GM21515 (cell line): Measurements from ENCODE around the gene ZNF888.
A peak's percentile ranks its signal among the peaks of the same experiment; 100 is the strongest.
"Not testable (repeated sequence)": the region's sequence is repeated elsewhere in the genome, so short reads cannot be mapped to it uniquely, and the experiment has no call there.

Experiments used
- ATAC-seq: cut with Tn5 transposase; IDR thresholded peaks from one replicate; pipeline ENCODE4 v1.9.1; 2021; ENCODE audit not compliant: unreplicated experiment

Gene ZNF888

DNA sequence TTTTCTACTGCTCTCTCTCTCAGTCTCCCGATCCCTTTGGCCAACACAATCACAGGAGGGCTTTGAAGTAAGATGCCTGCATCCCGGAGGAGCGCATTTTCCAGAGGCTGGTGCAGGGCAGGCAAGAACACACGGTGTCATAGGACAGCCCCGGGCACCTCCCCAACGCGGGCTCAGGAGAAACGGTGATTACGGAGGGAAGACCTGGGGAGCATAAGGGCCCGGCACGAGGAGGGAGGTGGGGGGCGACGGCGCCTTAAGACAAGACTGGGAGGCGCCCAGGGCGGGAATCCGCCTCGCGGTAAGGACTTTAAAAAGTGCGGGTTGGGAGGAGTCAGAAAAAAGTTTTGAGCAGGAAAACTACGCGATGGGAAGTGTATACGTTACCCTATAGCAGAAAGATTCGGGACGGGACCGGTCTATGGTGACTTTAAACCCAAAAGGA, 18.7 kb upstream of the ZNF888 start:
- ATAC-seq, result peak; percentile 23

DNA sequence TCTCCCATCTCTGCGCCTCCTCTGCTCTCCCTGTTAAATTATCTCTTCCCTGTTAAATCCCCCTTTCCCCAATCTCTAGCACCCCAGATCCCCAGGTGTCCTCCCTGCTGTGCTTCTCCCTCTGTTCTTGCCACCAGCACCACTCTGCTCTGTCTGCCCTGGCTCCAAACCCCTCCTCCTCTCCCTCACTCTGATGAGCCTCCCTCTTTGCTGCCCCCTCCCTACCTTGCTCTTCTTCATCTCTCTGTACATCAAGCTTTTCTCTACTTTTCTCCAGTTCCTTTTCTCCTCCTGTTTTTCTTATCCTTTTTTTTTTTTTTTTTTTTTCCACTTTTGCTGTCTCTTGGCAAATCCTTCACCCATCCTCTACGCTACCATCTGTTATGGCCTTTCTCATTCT, 18.3 kb upstream of the ZNF888 start:
- ATAC-seq, result not testable (repeated sequence)

DNA sequence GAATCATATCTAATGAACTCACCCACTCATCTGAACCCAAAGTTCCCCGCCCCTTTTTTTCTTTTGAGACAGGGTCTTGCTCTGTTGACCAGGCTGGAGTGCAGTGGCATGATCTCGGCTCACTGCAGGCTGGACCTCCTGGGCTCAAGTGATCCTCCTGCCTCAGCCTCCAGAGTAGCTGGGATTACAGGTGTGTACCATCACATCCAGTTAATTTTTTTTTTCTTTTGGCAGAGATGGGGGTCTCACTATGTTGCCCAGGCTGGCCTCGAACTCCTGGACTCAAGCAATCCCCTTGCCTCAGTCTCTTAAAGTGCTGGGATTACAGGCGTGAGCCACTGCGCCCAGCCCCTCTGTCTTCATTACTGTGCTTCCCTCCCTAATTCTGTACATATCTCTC, 17.7 kb upstream of the ZNF888 start:
- not testable (repeated sequence) for ATAC-seq

DNA sequence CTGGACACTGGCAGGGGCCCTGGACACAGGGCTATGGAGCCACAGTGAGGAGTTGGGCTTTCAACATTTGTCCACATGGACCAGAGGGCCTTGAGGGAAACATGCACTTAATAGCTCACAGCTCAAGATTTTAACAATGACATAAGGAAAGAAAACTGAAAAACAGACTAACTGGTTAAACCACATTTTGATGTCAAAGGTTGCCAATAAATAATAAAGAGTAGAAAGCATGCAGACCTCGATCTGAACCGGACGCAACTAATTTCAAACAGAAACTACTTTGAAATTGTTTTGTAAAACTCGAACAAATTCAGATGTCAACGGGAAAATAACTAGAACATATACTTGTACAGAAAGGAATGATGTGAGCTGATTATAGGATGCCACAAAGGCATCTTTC, 15.5 kb upstream of the ZNF888 start:
- no peak for ATAC-seq

DNA sequence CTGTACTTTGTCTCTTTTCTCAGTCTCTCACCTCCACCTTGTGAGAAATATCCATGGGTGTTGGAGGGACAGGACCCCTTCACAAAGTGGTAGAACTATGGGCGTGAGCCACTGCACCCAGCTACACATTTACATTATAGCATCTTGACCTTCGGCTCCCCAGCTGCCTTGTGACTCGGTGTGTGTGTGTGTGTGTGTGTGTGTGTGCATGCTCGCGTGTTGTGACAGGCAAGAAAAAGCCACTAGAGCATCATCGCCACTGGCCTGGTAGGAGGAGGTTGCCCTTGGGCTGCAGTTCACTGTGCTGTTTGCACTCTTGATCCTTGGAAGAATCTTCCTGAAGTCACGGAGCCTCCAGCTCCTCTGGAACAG, 13.7 kb upstream of the ZNF888 start:
- no peak for ATAC-seq

DNA sequence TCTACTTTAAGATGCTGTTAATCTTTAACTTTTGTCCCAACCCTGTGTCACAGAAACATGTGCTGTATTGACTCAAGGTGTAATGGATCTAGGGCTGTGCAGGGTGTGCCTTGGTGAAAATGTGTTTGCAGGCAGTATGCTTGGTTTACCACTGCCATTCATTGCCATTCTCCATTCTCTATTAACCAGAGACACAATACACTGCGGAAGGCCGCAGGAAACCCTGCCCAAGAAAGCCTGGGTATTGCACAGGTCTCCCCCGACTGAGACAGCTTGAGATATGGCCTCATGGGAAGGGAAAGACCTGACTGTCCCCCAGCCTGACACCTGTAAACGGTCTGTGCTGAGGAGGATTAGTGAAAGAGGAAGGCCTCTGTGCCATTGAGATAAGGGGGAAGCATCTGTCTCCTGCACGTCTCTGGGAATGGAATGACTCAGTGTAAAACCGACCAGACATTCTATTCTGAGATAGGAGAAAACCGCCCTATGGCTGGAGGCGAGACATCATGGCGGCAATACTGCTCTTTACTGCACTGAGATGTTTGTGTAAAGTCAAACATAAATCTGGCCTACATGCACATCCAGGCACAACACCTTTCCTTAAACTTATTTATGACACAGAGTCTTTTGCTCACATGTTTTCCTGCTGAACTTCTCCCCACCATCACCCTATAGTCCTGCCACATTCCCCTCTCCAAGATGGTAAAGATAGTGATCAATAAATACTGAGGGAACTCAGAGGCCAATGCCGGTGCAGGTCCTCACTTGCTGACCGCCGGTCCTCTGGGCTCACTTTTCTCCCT, 13.1 kb upstream of the ZNF888 start:
- no peak for ATAC-seq

DNA sequence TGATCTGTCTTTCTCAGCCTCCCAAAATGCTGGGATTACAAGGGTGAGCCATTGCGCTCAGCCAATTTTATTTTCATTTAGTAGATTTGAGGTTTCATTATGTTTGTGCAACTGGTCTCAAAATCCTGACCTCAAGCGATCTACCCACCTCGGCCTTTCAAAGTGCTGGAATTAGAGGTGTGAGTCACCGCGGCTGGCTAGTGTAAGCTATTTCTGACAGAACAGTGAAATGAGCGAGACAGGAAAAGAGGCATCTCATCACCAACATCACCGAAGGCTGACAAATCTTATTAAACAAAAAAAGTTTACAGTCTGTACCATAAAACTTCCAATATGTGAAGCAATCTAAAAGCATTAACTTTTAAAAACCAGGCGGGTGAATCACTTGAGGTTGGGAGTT, 12.2 kb upstream of the ZNF888 start:
- ATAC-seq, result no peak

DNA sequence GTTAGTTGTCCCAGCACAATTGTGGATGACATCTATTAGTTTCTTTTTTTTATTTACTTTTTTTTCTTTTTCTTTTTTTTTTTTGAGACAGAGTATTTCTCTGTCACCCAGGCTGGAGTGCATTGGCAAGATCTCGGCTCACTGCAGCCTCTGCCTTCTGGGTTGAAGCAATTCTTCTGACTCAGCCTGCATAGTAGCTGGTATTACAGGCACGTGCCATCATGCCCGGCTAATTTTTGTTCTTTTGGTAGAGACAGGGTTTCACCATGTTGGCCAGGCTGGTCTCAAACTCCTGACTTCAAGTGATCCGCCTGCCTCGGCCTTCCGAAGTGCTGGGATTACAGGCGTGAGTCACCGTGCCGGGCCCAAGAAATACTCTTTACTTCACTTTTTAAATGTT, 1.4 kb upstream of the ZNF888 start:
- not testable (repeated sequence) for ATAC-seq

DNA sequence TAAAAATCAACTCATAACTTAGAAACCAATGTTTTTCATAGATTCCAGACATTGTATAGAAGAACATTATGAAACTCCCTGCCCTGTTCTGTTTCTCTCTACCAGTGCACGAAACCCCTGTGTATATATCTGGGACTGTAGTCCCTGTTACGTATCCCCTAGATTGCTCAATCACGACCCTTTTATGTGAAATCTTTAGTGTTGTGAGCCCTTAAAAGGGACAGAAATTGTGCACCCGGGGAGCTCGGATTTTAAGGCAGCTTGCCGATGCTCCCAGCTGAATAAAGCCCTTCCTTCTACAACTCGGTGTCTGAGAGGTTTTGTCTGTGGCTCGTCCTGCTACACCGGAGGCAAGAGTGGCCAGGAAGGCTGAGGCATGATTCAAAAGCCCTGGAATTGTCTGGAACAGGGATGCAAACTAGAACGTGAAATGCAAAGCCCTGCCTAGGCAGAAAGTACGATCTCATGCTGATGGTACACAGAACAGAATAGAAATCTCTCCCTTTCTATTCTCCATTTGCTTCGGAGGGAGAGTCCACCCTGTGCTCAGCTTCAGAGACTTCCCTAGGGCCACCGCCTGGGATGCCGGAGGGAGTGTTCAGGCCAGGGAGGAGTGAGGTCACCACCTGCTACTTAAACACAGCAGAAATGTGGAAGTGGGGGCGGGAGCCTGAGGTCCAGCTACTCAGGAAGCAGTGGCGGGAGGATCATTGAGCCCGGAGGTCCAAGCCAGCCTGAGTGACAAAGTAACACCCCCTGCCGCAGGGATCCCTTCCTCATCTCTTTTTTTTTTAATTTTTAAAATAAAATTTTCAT, 758 bp upstream of the ZNF888 start:
- no peak for ATAC-seq

DNA sequence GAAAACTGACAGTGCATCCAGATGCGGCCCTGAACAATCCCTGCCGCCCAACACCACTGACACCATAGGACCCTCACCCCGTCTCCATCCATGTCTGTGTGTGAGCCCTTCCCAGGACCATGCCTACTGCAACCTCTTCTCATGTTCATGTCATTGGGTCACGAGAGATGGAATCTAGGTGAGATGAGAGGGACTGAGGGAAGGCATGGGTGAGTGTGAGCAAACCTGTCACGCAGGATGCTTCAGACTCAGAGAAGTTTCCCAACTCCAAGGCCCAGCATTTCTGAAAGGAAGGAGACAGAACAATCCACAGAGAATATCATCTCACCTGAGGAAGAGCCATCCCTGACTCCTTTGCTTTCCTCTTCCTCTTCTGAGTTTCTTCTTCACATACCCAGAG, 5.7 kb downstream of the ZNF888 start:
- ATAC-seq, result no peak

DNA sequence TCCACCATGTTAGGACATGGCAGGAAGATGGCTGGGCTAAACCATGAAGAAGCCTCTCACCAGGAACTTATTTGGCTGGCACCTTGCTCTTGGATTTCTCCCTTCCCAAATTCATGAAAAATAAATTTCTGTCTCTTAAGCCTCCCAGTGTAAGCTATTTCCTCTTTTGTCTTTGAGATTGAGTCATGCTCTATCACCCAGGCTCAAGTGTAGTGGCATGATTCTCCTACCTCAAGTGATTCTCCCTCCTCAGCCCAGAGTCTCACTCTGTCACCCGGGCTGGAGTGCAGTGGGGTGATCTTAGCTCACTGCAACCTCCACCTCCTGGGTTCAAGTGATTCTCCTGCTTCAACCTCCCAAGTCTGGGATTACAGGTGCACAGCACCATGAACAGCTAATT, 12.6 kb downstream of the ZNF888 start:
- no peak for ATAC-seq

DNA sequence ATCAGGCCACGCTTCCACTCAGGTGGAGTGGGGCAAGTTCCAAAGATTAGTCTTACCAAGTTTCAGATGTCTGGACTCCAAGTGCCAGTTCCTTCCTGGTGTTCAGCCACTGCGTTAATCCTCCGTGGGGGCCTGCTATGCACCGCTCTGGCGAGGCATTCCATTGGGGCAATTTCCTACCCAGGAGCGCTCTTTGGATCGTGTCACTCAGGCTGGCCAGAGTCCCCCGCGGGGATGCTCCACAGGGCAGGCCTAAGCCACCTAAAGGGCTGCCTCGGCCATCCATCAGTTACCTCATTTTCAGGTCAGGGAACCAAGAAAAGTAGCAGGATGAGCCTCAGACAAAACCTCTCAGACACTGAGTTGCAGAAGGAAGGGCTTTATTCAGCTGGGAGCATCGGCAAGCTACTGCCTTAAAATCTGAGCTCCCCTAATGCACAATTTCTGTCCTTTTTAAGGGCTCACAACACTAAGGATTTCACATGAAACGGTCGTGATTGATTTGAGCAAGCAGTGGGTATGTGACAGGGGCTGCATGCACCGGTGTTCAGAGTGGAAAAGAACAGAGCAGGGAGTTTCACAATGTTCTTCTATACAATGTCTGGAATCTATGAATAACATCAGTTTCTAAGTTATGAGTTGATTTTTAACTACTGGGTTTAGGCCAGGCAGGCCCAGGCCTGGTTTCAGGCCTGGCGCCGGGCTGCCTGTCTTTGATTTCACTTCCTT, 19.0 kb downstream of the ZNF888 start:
- ATAC-seq, result not testable (repeated sequence)

DNA sequence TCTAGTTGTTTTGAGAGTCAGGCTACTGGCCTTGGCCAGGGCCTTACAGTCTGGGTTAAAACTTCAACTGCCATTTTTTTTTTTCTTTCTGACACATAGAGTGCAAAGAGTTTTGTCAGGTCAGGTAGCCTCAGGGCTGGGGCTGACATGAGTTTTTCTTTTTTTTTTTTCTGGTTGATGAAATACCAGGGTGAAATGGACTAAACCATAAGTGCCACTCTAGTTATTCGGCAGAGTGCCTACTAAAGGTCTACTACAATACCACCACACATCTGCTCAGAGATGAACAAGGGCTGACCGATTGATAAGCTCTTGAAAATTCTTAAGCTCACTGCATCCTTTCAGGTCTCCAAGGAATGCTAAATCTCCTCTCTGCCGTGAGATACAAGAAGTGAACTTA, 21.4 kb downstream of the ZNF888 start:
- ATAC-seq, result no peak

DNA sequence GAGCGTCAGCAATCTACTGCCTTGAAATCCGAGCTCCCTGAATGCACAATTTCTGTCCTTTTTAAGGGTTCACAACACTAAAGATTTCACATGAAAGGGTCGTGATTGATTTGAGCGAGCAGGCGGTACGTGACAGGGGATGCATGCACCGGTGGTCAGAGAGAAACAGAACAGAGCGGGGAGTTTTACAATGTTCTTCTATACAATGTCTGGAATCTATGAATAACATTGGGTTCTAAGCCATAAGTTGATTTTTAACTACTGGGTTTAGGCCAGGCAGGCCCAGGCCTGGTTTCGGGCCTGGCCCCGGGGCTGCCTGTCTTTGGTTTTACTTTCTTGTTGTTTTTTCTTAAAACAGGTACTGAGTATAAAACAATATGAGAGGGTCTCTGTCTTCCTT, 24.6 kb downstream of the ZNF888 start:
- ATAC-seq, result not testable (repeated sequence)

DNA sequence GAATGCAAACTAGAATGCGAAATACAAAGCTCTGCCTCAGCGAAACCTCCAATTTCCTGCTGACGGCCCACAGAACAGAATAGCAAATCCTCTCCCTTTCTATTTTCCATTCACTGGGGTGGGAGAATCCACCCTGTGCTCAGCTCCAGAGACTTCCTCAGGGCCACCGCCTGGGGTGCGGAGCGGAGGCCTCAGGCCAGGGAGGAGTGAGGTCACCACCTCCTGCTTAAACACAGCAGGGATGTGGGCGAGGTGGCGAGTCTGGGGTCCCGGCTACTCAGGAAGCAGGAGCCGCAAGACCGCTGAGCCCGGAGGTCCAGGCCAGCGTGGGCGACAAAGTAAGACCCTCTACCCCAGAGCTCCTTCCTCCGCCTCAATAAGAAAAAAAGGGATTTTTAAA, 25.1 kb downstream of the ZNF888 start:
- ATAC-seq, result no peak

DNA sequence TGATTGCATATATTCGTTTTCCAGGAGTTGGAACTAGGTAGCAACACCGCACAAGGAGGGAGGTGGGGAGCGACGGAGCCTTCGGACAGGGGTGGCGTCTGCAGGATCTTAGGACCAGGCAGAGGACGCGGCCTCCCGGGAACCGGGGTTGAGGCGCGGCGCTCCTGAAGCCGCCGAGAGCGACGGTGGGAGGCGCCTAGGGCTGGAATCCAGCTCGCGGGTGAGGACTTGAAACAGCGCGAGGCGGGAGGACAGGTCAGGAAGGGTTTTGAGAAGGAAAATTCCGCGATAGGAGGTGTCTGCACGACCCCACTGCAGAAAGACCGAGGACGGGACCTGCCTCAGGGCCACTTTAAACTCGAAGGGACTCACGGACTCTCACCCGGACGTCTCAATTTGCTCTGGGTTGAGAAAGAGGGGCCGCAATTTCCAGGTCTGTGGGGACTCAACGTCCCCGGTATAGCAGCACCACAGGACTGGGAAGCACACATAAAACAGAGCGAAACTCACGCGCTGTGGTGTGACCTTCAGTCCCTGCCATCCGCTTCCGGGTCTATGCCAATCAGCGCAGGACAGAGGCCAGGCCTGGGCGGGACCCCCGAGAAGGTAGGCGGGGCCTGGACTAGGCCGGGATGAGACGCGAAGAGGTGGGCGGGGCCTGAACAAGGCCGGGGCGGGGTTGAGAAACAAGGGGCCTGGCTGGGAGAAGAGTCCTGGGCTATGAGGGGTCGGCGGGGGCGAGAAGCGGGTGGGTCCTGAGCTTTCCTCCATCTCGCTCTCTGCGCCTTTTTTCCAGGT, 25.9 kb downstream of the ZNF888 start, which contains the start of gene ZNF320:
Gene ZNF320 (minus strand): TSS at position 498 of the 798 bp plus-strand sequence. CDS start 7,380 bp downstream, outside the sequence.
- ATAC-seq, result peak; percentile 87

DNA sequence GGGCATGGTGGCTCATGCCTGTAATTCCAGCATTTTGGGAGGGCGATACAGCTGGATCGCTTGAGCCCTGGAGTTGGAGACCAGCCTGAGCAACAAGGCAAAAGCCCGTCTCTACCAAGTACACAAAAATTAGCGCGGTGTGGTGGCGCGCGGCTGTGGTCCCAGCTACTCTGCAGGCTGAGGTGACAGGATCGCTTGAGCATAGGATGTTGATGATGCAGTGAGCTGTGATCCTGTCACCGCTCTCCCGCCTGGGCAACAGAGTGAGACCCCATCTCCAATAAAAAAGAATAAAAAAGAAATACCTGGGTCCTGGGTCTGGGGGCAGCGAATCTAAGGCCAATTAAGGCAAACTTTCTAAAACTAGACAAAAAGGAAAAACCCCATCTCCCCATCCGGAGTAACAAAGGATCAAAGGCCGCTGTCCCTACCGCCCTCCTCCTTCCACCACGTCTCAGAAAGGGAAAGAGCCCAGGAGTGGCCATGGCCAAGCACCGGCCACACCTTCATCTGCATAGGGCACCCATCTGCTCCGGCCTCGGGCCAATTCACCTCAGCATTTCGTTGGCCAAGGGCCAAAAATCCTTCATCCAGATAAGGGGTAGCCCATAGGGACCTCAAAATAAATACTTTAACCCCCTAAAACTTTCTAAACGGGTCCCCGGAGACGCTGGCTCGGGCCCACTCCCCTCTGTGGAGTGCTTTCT, 26.6 kb downstream of the ZNF888 start:
- ATAC-seq, result no peak

DNA sequence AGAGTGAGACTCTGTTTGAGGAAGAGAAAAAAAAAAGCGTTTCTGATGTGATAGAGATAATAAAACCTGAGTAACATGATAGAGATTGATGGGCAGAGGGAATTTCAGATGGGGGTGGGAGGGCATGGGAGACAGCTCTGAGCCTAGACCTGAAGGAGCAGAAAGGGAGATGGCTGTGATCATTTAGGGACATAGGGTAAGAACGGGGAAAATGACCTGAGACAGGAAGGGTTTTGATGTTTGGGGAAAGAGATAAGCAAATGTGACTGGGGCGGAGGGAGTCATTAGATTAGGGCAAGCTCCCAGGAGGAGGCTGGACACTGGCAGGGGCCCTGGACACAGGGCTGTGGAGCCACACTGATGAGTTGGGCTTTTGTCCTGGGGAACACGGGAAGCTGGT, 31.9 kb downstream of the ZNF888 start:
- ATAC-seq, result no peak

DNA sequence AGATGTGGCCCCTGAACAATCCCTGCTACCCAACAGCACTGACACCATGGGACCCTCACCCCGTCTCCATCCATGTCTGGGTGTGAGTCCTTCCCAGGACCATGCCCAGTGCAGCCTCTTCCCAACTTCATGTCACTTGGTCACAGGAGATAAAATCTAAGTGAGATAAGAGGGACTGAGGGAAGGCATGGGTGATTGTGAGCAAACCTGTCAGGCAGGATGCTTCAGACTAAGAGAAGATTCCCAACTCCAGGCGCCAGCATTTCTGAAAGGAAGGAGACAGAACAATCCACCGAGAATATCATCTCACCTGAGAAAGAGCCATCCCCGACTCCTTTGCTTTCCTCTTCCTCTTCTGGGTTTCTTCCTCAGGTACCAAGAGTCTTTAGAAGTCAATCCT, 33.3 kb downstream of the ZNF888 start:
- no peak for ATAC-seq

DNA sequence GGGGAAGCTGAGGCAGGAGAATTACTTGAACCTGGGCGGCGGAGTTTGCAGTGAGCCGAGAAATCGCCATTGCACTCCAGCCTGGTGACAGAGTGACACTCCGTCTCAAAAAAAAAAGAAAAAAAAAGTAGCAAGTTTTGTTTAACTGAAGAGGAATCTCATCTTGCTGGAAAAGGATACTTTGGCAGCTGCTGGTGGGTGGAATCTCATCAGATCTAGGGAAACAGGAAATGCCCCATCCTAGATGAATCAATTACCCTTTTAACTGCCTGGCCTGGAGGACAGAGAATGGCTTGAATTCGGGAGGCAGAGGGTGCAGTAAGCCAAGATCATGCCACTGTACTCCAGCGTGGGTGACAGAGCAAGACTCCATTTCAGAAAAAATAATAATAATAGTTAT, 34.2 kb downstream of the ZNF888 start:
- no peak for ATAC-seq
